Measurements from ENCODE around the gene GFPT2. TPM values are rescaled to one million over a fixed set of nuclear protein-coding genes. Genes with fewer than 3 reads are reported as not detected.

GFPT2 gene
- total and polyA plus RNA-seq, 11 donors = 3.7 to 33.9 (median 8.5) TPM

GRCh38 chr5:180297587-180298282, 55.4 kb downstream of the GFPT2 start:
- H3K4me3 ChIP-seq = no peak overlapping the region
- peaks cover 0 to 11% (median 7%) of the 10 kb centered on the region in 12 donors for H3K4me1 ChIP-seq
- TF ChIP-seq POLR2A (IDR thresholded peaks at IDR 0.05) (no peak), CTCF (IDR thresholded peaks at IDR 0.05) (no peak)
- 76 to 88% (median 86%) methylated on average over 2 of the region's 2 CpGs for WGBS, 4 donors
- ATAC-seq (no peak), DNase-seq (no peak)
- H3K9me3 ChIP-seq = no peaks in the 10 kb centered on the region
- intact Hi-C loops (cut with DNase I) = loop anchor here in 1 of 10 donors (10.0 kb wide), 1 partner anchor 367 kb away; no protein-coding TSS in a partner anchor
- no peak overlapping the region for H3K27ac ChIP-seq
- H3K36me3 ChIP-seq = peaks cover 0 to 16% (median 0%) of the 10 kb centered on the region in 9 donors
- H3K27me3 ChIP-seq = no peaks in the 10 kb centered on the region

- Histone ChIP-seq H3K27me3 (no peaks in the 10 kb centered on the region), H3K4me1 (peaks cover 0 to 15% (median 8%) of the 10 kb centered on the region in 12 donors), H3K27ac (no peak overlapping the region), H3K4me3 (no peak overlapping the region), H3K9me3 (no peaks in the 10 kb centered on the region), H3K36me3 (peaks cover 0 to 9% (median 0%) of the 10 kb centered on the region in 9 donors)
- no peak for TF ChIP-seq CTCF (IDR thresholded peaks at IDR 0.05)
- no peak for TF ChIP-seq POLR2A (IDR thresholded peaks at IDR 0.05)
- ATAC-seq (no peak), DNase-seq (no peak)
- intact Hi-C loops (cut with DNase I) = loop anchor here in 1 of 10 donors (10.0 kb wide), 1 partner anchor 368 kb away; no protein-coding TSS in a partner anchor
- 48 to 65% (median 62%) methylated on average over 4 to 7 of the region's 7 CpGs for WGBS, 4 donors
These were observed 56.4 kb downstream of the GFPT2 start for GRCh38 chr5:180296771-180297170.

GRCh38 chr5:180294913-180295555, 58.1 kb downstream of the GFPT2 start:
- ATAC-seq = no peak
- 77 to 90% (median 86%) methylated on average over 9 to 10 of the region's 10 CpGs for WGBS, 4 donors

More at GRCh38 chr5:180294913-180295555, 58.1 kb downstream of the GFPT2 start:
- no peak for DNase-seq
- intact Hi-C loops (cut with DNase I) = loop anchor here in 7 of 10 donors (2.0 to 10.0 kb wide), 5 partner anchors 32 to 377 kb away; no protein-coding TSS in a partner anchor
- H3K9me3 ChIP-seq = no peaks in the 10 kb centered on the region
- TF ChIP-seq POLR2A (IDR thresholded peaks at IDR 0.05) = no peak
- no peak for TF ChIP-seq CTCF (IDR thresholded peaks at IDR 0.05)
- H3K27me3 ChIP-seq = no peaks in the 10 kb centered on the region
- peaks cover 0 to 3% (median 0%) of the 10 kb centered on the region in 9 donors for H3K36me3 ChIP-seq
- H3K27ac ChIP-seq = no peak overlapping the region
- peaks cover 0 to 26% (median 18%) of the 10 kb centered on the region in 12 donors for H3K4me1 ChIP-seq
- no peak overlapping the region for H3K4me3 ChIP-seq
